ENCODE data around the gene AGBL1.

AGBL1 gene

GRCh38 chr15:86079508-86080266 is at the start of gene AGBL1:
Gene AGBL1 (plus strand): TSS chr15:86079871.
- no peak for DNase-seq

GRCh38 chr15:86034904-86035303 is 44.8 kb upstream of the AGBL1 start:
- no peak for DNase-seq

- no peak for DNase-seq
Observed at GRCh38 chr15:86036243-86036642, 43.4 kb upstream of the AGBL1 start.

- no peak for DNase-seq
Observed at GRCh38 chr15:86038491-86038890, 41.2 kb upstream of the AGBL1 start.

- DNase-seq: no peak
Observed at GRCh38 chr15:86040356-86041033, 39.2 kb upstream of the AGBL1 start.

- DNase-seq: no peak
Observed at GRCh38 chr15:86041399-86041798, 38.3 kb upstream of the AGBL1 start.

- no peak for DNase-seq
Observed at GRCh38 chr15:86042226-86042625, 37.4 kb upstream of the AGBL1 start.

GRCh38 chr15:86044981-86045380 is 34.7 kb upstream of the AGBL1 start:
- peak in 1 of 6 experiments; percentile 1 for DNase-seq

GRCh38 chr15:86054338-86054737 is 25.3 kb upstream of the AGBL1 start:
- no peak for DNase-seq

GRCh38 chr15:86055688-86056087 is 24.0 kb upstream of the AGBL1 start:
- DNase-seq: no peak

GRCh38 chr15:86059851-86060250 is 19.8 kb upstream of the AGBL1 start:
- DNase-seq: no peak

- no peak for DNase-seq
Observed at GRCh38 chr15:86060674-86061073, 19.0 kb upstream of the AGBL1 start.

GRCh38 chr15:86061581-86061980 is 18.1 kb upstream of the AGBL1 start:
- DNase-seq: no peak

GRCh38 chr15:86062646-86063243 is 16.9 kb upstream of the AGBL1 start:
- DNase-seq: no peak

GRCh38 chr15:86063356-86064095 is 16.1 kb upstream of the AGBL1 start:
- no peak for DNase-seq

GRCh38 chr15:86064326-86064725 is 15.3 kb upstream of the AGBL1 start:
- no peak for DNase-seq

- no peak for DNase-seq
Observed at GRCh38 chr15:86066174-86066834, 13.4 kb upstream of the AGBL1 start.

GRCh38 chr15:86073281-86073680 is 6.4 kb upstream of the AGBL1 start:
- no peak for DNase-seq

- DNase-seq: no peak
Observed at GRCh38 chr15:86076468-86076867, 3.2 kb upstream of the AGBL1 start.

GRCh38 chr15:86077070-86077469 is 2.6 kb upstream of the AGBL1 start:
- DNase-seq: no peak

GRCh38 chr15:86080302-86080701 is 631 bp downstream of the AGBL1 start:
- no peak for DNase-seq

- peak in 2 of 6 experiments; percentile 5 to 7 for DNase-seq
Observed at GRCh38 chr15:86082619-86083380, 3.1 kb downstream of the AGBL1 start.

Measured in stimulated activated naive CD4-positive, alpha-beta T cell (primary cell).